ENCODE data around the gene PITX1. TPM values are rescaled to one million over a fixed set of nuclear protein-coding genes. Genes with fewer than 3 reads are reported as not detected.

Gene PITX1
- polyA plus RNA-seq, 1 donor: 19.6 TPM

DNA sequence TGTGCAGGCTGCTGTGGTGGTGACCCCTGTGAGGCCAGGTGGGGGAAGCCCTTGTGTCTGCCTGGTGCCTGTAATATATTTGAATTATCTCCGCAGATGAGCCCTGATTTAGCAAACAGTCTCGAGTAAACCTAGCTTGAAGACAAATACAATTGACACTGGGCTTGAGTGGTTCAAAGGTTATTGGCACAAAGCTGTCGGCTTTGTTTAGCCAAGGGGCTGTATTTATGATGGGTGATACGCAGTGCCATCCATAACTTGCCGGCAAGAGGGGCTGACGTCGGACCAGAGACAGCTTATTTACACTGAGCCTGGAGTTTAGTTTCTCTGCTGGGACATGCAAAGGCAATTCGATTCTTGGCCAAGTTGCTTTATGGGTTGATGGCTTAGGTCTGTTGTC is 20.0 kb upstream of the PITX1 start:
- Histone ChIP-seq H3K4me3 (ENCODE audit: low read length) (no peak overlapping the region), H3K27ac (ENCODE audit: low read length) (no peak overlapping the region), H3K9me3 (ENCODE audit: control insufficient read depth, low read depth, low read length) (peaks cover 6% of the 10 kb centered on the region), H3K27me3 (ENCODE audit: control insufficient read depth, insufficient read depth, low read length) (peaks cover 50% of the 10 kb centered on the region), H3K4me1 (ENCODE audit: control insufficient read depth, insufficient read depth, low read length) (peaks cover 12% of the 10 kb centered on the region), H3K36me3 (ENCODE audit: control insufficient read depth, insufficient read depth, low read length) (no peaks in the 10 kb centered on the region)
- WGBS (ENCODE audit: insufficient coverage, low lambda C conversion rate): 20% methylated on average over 1 of the region's 8 CpGs
- DNase-seq: peak in 1 of 2 donors; percentile 18

DNA sequence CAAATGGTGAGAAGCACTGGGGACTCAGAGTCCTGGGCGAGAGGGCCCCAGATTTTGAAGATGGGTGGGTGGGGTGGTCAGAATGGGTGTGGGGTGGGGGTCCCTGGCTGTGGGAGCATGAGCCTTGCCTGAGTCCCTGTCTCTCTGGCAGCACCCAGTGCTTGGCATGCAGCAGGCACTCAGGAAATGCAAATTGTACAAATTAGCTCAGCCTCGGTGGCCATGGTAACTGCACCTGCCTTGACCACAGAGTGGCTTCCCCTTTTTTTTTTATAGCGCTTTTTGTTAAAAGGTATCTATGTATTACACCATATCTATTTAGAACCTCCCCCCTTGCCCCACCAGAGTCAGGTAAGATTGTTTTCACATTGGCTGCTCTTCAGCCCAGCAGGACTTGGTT is 19.2 kb upstream of the PITX1 start:
- DNase-seq: no peak
- Histone ChIP-seq H3K27me3 (ENCODE audit: control insufficient read depth, insufficient read depth, low read length) (peaks cover 52% of the 10 kb centered on the region), H3K9me3 (ENCODE audit: control insufficient read depth, low read depth, low read length) (peaks cover 6% of the 10 kb centered on the region), H3K36me3 (ENCODE audit: control insufficient read depth, insufficient read depth, low read length) (no peaks in the 10 kb centered on the region), H3K4me3 (ENCODE audit: low read length) (no peak overlapping the region), H3K4me1 (ENCODE audit: control insufficient read depth, insufficient read depth, low read length) (peaks cover 12% of the 10 kb centered on the region), H3K27ac (ENCODE audit: low read length) (no peak overlapping the region)
- WGBS (ENCODE audit: insufficient coverage, low lambda C conversion rate): no CpG with 5 or more reads among the region's 3 CpGs

DNA sequence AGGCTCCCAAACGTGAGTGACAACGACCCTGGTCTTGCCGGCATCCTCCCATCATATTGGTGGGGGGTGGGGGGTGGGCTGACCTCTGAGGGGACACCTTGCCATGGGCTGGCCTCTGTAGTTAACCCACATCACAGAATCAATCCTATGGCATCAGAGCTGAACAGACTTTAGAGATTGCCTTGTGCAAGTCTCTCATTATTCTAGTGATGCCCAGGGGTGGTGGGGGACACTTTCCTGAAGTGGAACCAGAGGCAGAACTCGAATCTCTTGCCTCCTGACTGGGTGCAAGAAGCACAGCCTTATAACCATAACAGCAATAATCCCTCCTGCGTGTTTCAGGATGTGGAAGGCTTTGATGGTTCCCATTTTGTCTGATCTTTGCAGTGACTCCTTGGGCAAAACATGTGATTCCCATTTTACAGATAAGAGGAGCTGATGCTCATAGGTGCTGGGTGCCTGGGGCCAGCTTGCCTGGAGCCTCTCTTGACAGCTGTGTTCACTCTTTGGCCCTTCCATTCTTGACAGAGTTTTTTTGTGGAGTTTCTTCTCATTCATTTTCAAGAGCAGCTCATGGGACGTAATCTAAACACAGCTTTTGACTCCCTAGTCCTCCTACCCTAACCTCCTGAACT is 18.6 kb upstream of the PITX1 start:
- peaks cover 6% of the 10 kb centered on the region for H3K9me3 ChIP-seq (ENCODE audit: control insufficient read depth, low read depth, low read length)
- 100% methylated on average over 1 of the region's 6 CpGs for WGBS (ENCODE audit: insufficient coverage, low lambda C conversion rate)
- H3K27ac ChIP-seq (ENCODE audit: low read length): no peak overlapping the region
- H3K27me3 ChIP-seq (ENCODE audit: control insufficient read depth, insufficient read depth, low read length): peaks cover 54% of the 10 kb centered on the region
- H3K4me3 ChIP-seq (ENCODE audit: low read length): no peak overlapping the region
- no peak for DNase-seq
- H3K36me3 ChIP-seq (ENCODE audit: control insufficient read depth, insufficient read depth, low read length): no peaks in the 10 kb centered on the region
- H3K4me1 ChIP-seq (ENCODE audit: control insufficient read depth, insufficient read depth, low read length): peaks cover 16% of the 10 kb centered on the region

DNA sequence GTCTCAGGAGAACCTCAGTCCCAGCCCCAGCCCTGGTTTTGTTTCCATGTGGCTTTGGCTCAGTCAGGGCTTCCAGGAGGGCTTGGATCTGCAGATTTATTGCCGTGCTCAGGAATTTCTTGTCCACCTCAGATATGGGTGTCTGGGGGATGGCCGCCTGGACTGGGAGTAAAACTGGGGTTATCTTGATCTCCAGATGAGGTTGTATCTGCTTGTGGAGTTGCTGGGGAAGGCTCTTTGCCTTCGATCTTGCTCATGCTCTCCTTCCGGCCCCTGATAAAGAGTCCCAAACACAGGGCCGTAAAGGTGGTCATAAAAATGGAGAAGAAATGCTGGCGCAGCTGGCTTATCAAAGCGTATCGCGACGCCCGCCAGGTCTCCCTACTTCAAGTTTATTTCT is 17.8 kb upstream of the PITX1 start:
- WGBS (ENCODE audit: insufficient coverage, low lambda C conversion rate): no CpG with 5 or more reads among the region's 11 CpGs
- Histone ChIP-seq H3K4me3 (ENCODE audit: low read length) (no peak overlapping the region), H3K27me3 (ENCODE audit: control insufficient read depth, insufficient read depth, low read length) (peaks cover 53% of the 10 kb centered on the region), H3K9me3 (ENCODE audit: control insufficient read depth, low read depth, low read length) (peaks cover 6% of the 10 kb centered on the region), H3K4me1 (ENCODE audit: control insufficient read depth, insufficient read depth, low read length) (peaks cover 16% of the 10 kb centered on the region), H3K36me3 (ENCODE audit: control insufficient read depth, insufficient read depth, low read length) (no peaks in the 10 kb centered on the region), H3K27ac (ENCODE audit: low read length) (no peak overlapping the region)
- peak in 1 of 2 donors; percentile 53 for DNase-seq

DNA sequence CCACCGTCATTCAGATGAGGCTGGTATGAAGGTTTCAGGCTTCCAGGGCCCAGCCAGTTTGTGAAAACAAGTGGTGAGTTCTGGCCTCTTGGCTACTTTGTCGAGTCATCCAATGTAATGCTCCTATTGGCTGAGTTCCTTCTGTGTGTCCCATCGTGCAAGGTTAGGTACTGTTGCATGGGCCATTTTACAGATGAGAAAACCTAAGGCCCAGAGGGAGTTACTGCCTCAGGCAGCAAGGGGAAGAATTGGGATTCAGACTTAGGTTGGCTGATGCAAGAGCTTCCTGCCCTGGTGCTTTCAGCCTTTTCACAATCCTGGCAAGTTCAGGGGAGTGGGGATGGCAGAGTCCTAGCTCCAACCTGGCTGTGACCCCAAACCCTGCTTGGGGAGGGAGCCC is 17.4 kb upstream of the PITX1 start:
- DNase-seq: no peak
- H3K27ac ChIP-seq (ENCODE audit: low read length): no peak overlapping the region
- no CpG with 5 or more reads among the region's 3 CpGs for WGBS (ENCODE audit: insufficient coverage, low lambda C conversion rate)
- H3K4me1 ChIP-seq (ENCODE audit: control insufficient read depth, insufficient read depth, low read length): peaks cover 16% of the 10 kb centered on the region
- H3K9me3 ChIP-seq (ENCODE audit: control insufficient read depth, low read depth, low read length): peaks cover 6% of the 10 kb centered on the region
- peaks cover 56% of the 10 kb centered on the region for H3K27me3 ChIP-seq (ENCODE audit: control insufficient read depth, insufficient read depth, low read length)
- H3K4me3 ChIP-seq (ENCODE audit: low read length): no peak overlapping the region
- no peaks in the 10 kb centered on the region for H3K36me3 ChIP-seq (ENCODE audit: control insufficient read depth, insufficient read depth, low read length)

DNA sequence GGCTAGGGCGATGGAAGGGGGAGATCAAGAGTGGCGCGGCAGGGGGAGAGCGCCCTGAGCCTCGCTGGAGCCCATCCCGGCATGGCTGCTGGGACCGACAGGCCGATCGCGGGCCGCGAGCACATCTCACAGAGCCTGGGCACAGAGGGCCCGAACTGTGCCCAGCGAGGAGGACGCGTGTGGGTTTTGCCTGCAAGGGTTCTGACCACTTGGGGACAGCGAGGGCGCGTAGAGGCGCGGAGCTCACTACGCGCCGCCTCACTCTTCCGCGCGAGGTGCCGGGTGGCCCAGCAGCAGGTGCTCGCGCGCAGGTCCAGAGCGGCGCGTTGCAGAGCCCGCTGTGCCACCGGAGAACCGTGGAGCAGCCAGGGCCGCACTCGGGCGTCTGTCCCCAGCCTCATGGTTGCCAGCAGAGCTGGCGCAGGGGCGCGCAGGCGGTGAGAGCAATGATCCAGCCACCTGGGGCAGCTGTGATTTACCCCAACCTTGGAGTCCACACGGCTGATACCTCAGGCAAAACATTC is 16.3 kb upstream of the PITX1 start:
- no peak overlapping the region for H3K4me3 ChIP-seq (ENCODE audit: low read length)
- no peak for DNase-seq
- no CpG with 5 or more reads among the region's 45 CpGs for WGBS (ENCODE audit: insufficient coverage, low lambda C conversion rate)

DNA sequence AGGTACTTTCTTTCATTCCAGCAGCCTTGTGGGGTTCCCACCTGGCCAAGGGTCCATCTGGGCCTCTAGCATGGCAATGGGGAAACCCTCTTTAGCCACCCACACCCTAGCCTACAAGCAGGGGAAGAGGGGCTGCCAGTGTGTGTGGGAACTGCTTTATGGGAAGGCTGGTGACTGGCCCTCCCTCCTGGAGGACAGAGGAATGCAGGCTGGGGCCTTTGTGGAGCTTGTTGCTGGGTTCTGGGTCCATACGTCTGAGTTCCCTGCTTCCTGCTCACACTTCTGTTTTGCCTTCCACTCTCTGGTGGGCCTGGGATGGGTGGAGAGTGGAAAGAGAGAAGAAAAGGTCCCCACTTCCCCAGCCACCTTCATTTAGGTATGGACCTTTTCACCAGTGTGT is 14.9 kb upstream of the PITX1 start:
- WGBS (ENCODE audit: insufficient coverage, low lambda C conversion rate): no CpG with 5 or more reads among the region's 1 CpG
- Histone ChIP-seq H3K36me3 (ENCODE audit: control insufficient read depth, insufficient read depth, low read length) (no peaks in the 10 kb centered on the region), H3K4me1 (ENCODE audit: control insufficient read depth, insufficient read depth, low read length) (peaks cover 16% of the 10 kb centered on the region), H3K9me3 (ENCODE audit: control insufficient read depth, low read depth, low read length) (peaks cover 6% of the 10 kb centered on the region), H3K27me3 (ENCODE audit: control insufficient read depth, insufficient read depth, low read length) (peaks cover 66% of the 10 kb centered on the region), H3K4me3 (ENCODE audit: low read length) (no peak overlapping the region), H3K27ac (ENCODE audit: low read length) (no peak overlapping the region)
- DNase-seq: no peak

More for the DNA sequence above, 16.3 kb upstream of the PITX1 start:
- peaks cover 60% of the 10 kb centered on the region for H3K27me3 ChIP-seq (ENCODE audit: control insufficient read depth, insufficient read depth, low read length)
- H3K9me3 ChIP-seq (ENCODE audit: control insufficient read depth, low read depth, low read length): peaks cover 6% of the 10 kb centered on the region
- peaks cover 16% of the 10 kb centered on the region for H3K4me1 ChIP-seq (ENCODE audit: control insufficient read depth, insufficient read depth, low read length)
- H3K36me3 ChIP-seq (ENCODE audit: control insufficient read depth, insufficient read depth, low read length): no peaks in the 10 kb centered on the region
- H3K27ac ChIP-seq (ENCODE audit: low read length): no peak overlapping the region

DNA sequence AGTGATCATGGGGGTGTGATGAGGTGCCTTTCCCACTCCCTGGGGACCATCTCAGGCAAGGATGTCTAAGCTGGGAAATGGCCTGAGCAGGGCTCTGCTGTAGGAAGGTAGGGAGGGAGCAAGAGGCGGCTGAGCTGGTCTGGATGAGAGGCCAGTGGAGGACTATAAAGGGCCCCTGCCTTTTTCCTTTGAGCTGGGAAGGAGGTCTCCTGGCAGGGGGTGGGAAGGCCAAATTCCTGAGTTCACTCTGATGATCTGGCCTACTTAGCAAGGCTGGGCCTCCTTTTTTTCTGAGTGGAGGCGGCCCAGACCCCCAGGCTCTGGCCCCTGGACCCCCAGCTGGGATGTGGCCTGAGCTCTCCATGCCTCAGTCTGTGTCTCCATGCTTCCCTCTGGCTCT is 14.3 kb upstream of the PITX1 start:
- WGBS (ENCODE audit: insufficient coverage, low lambda C conversion rate): no CpG with 5 or more reads among the region's 2 CpGs
- peaks cover 12% of the 10 kb centered on the region for H3K4me1 ChIP-seq (ENCODE audit: control insufficient read depth, insufficient read depth, low read length)
- no peaks in the 10 kb centered on the region for H3K36me3 ChIP-seq (ENCODE audit: control insufficient read depth, insufficient read depth, low read length)
- H3K4me3 ChIP-seq (ENCODE audit: low read length): no peak overlapping the region
- H3K27me3 ChIP-seq (ENCODE audit: control insufficient read depth, insufficient read depth, low read length): peaks cover 69% of the 10 kb centered on the region
- H3K27ac ChIP-seq (ENCODE audit: low read length): no peak overlapping the region
- DNase-seq: no peak
- peaks cover 6% of the 10 kb centered on the region for H3K9me3 ChIP-seq (ENCODE audit: control insufficient read depth, low read depth, low read length)

DNA sequence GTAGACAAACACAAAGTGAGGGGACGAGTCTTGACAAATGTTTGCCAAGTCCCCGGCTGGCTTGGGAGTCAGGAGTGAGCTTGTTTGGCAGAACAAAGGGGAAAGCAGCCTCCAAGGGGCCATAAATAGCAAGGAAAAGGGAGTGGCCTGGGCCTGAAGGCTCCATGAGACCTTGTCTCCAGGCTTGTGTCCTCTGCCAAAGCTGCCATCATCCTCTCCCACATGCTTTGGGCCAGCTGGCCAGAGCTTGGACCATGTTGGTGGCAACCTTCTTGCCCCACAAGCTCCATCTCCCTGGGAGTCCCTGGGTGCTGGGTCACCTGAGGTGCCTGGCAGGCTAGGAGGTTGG is 13.3 kb upstream of the PITX1 start:
- H3K36me3 ChIP-seq (ENCODE audit: control insufficient read depth, insufficient read depth, low read length): no peaks in the 10 kb centered on the region
- H3K4me3 ChIP-seq (ENCODE audit: low read length): no peak overlapping the region
- H3K9me3 ChIP-seq (ENCODE audit: control insufficient read depth, low read depth, low read length): peaks cover 6% of the 10 kb centered on the region
- peak in 1 of 2 donors; percentile 64 for DNase-seq
- no peak overlapping the region for H3K27ac ChIP-seq (ENCODE audit: low read length)
- no CpG with 5 or more reads among the region's 2 CpGs for WGBS (ENCODE audit: insufficient coverage, low lambda C conversion rate)
- peaks cover 12% of the 10 kb centered on the region for H3K4me1 ChIP-seq (ENCODE audit: control insufficient read depth, insufficient read depth, low read length)
- H3K27me3 ChIP-seq (ENCODE audit: control insufficient read depth, insufficient read depth, low read length): peaks cover 73% of the 10 kb centered on the region

DNA sequence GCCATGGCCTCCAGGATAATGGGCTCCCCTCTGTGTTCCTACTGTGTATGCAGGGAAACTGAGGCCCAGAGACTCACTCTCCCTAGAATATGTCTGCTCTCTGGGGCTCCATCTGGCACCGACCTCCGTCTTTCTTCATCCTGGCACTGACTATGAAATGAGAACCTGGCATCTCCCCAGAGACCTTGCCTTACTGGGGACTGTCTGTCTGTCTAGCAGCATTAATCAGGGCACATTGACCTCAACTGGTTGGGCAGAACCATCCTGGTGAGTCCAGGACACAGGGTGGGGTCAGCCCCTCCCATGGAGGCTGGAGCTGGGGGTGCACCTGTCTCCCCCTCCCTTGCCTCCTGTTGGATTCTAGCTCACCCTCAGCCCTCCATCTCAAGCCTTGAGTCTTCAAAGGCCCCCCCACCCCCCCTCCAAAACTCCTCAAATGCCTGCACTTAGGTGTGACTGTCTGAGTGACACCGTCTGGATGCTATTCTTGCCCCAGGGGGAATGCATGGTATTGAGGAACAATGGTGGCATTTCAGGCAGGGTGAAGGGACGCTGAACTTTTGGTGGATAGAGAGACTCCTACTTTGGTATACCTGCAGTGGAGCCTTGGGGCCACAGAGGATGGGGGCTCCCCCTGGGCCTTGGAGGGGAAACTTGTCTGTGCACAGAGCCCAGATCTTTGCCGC is 12.8 kb upstream of the PITX1 start:
- no peak for DNase-seq
- peaks cover 6% of the 10 kb centered on the region for H3K9me3 ChIP-seq (ENCODE audit: control insufficient read depth, low read depth, low read length)

DNA sequence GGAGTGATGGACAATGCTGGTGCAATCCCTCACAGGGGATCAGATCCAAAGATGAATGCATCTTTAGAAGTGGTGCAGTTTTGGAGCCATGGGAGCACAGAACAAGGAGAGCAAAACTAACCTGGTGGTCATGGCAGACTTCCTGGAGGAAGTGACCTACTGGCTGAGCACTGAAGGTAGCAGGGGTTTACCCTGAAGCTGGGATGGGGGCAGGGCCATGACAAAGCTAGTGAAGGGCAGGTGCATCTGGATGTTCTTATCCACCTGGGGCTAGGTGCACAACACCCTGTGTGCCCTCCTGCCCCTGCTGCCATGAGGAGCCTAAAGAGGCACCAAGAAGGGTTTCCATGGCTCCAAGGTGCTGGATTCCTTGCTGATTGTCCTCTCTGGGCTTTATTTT is 11.5 kb upstream of the PITX1 start:
- Histone ChIP-seq H3K4me1 (ENCODE audit: control insufficient read depth, insufficient read depth, low read length) (peaks cover 4% of the 10 kb centered on the region), H3K36me3 (ENCODE audit: control insufficient read depth, insufficient read depth, low read length) (no peaks in the 10 kb centered on the region), H3K27me3 (ENCODE audit: control insufficient read depth, insufficient read depth, low read length) (peaks cover 75% of the 10 kb centered on the region), H3K4me3 (ENCODE audit: low read length) (no peak overlapping the region), H3K27ac (ENCODE audit: low read length) (no peak overlapping the region), H3K9me3 (ENCODE audit: control insufficient read depth, low read depth, low read length) (peaks cover 12% of the 10 kb centered on the region)
- no peak for DNase-seq

More for the DNA sequence above, 12.8 kb upstream of the PITX1 start:
- Histone ChIP-seq H3K36me3 (ENCODE audit: control insufficient read depth, insufficient read depth, low read length) (no peaks in the 10 kb centered on the region), H3K4me3 (ENCODE audit: low read length) (no peak overlapping the region), H3K27ac (ENCODE audit: low read length) (no peak overlapping the region), H3K4me1 (ENCODE audit: control insufficient read depth, insufficient read depth, low read length) (peaks cover 10% of the 10 kb centered on the region), H3K27me3 (ENCODE audit: control insufficient read depth, insufficient read depth, low read length) (peaks cover 75% of the 10 kb centered on the region)
- no CpG with 5 or more reads among the region's 5 CpGs for WGBS (ENCODE audit: insufficient coverage, low lambda C conversion rate)
